Natural killer cell (primary cell): Measurements from ENCODE around the gene ABCC4. TPM values are rescaled to one million over a fixed set of nuclear protein-coding genes. Genes with fewer than 3 reads are reported as not detected.

Experiments
- ATAC-seq, 3 donors: fragments of 150-1000 bp in 2 of 3; fragments of 200-7000 bp in 1 of 3; cut with Tn5 transposase; 1 replicate in 1 of 3; 2 replicates in 2 of 3; pipeline ENCODE4 v1.10.0; 2021; ENCODE audit warnings: mild to moderate bottlenecking in 2 of 3, moderate library complexity in 2 of 3
- DNase-seq, 2 donors: peaks; one replicate each; pipeline versions ENCODE4 v3.0.0 to v3.0.0-alpha.2; 2013 to 2021; ENCODE audit warnings: mixed read lengths in 1 of 2
- H3K27ac ChIP-seq: one replicate; pipeline ENCODE4 v1.5.1; 2013; ENCODE audit warnings: mild to moderate bottlenecking, low read length
- H3K27me3 ChIP-seq: one replicate; pipeline ENCODE4 v1.6.1; 2013; ENCODE audit warnings: low read length; ENCODE audit not compliant: control insufficient read depth, insufficient read depth
- H3K36me3 ChIP-seq: one replicate; pipeline ENCODE4 v1.6.1; 2013; ENCODE audit warnings: low read length; ENCODE audit not compliant: control insufficient read depth, insufficient read depth
- H3K4me1 ChIP-seq: one replicate; pipeline ENCODE4 v1.6.1; 2013; ENCODE audit warnings: low read length; ENCODE audit not compliant: control insufficient read depth, insufficient read depth
- H3K4me3 ChIP-seq: one replicate; pipeline ENCODE4 v1.5.1; 2013; ENCODE audit warnings: low read length
- H3K9me3 ChIP-seq: one replicate; pipeline ENCODE4 v1.6.1; 2013; ENCODE audit warnings: low read length; ENCODE audit not compliant: control insufficient read depth, insufficient read depth
- H3K27ac Mint-ChIP-seq, 2 donors: one replicate each; pipeline ENCODE4 v1.8.0; 2022; ENCODE audit warnings: mild to moderate bottlenecking in 2 of 2, mixed read lengths in 2 of 2, moderate library complexity in 1 of 2
- H3K27me3 Mint-ChIP-seq, 2 donors: one replicate each; pipeline ENCODE4 v1.8.0; 2022; ENCODE audit warnings: low read depth in 2 of 2, mixed read lengths in 2 of 2
- H3K36me3 Mint-ChIP-seq: one replicate; pipeline ENCODE4 v1.8.0; 2022; ENCODE audit warnings: mixed read lengths
- H3K4me1 Mint-ChIP-seq, 2 donors: one replicate each; pipeline ENCODE4 v1.8.0; 2022; ENCODE audit warnings: mixed read lengths in 2 of 2
- H3K4me3 Mint-ChIP-seq: one replicate; pipeline ENCODE4 v1.8.0; 2022; ENCODE audit warnings: mild to moderate bottlenecking, moderate library complexity, mixed read lengths
- H3K9me3 Mint-ChIP-seq, 2 donors: one replicate each; pipeline ENCODE4 v1.8.0; 2022; ENCODE audit warnings: mixed read lengths in 2 of 2
- CTCF ChIP-seq: fragments of 200-600 bp; IDR thresholded peaks from one replicate; pipeline ENCODE4 v1.8.0; 2022; ENCODE audit warnings: antibody characterized with exemption
- WGBS: methylation state at CpG from one replicate; pipeline ENCODE4 v1.1.7; 2013; ENCODE audit warnings: missing lambda C conversion rate; ENCODE audit not compliant: insufficient coverage; 5-methylcytosine and 5-hydroxymethylcytosine counted together
- intact Hi-C: fragments of 100-400 bp; cut with micrococcal nuclease; formaldehyde crosslinking; loops from one replicate; pipeline ENCODE4 v1.14.2; 2022
- total RNA-seq, 4 donors: library from RNA; stranded (reverse); fragments of 120-200 nt in 1 of 4; gene quantifications; one replicate each; pipeline versions ENCODE4 v1.2.3 to v1.2.4, GENCODE V29; 2013 to 2022

Gene ABCC4
- total RNA-seq, 3 donors from 2014 or later (not counting 1 experiment from before 2014, with no cell fraction given), result 4.8 to 10.3 (median 6.5) TPM

- Mint-ChIP-seq H3K27me3 (no peaks in the 10 kb centered on the region), H3K36me3 (no peaks in the 10 kb centered on the region), H3K27ac (no peak overlapping the region), H3K9me3 (peaks cover 0 to 2% of the 10 kb centered on the region in 2 donors), H3K4me3 (no peak overlapping the region), H3K4me1 (no peaks in the 10 kb centered on the region)
- ATAC-seq (no peak), DNase-seq (no peak)
- H3K27ac ChIP-seq, result no peak overlapping the region
- WGBS, result 89% methylated on average over 3 of the region's 3 CpGs
- no peak for TF ChIP-seq CTCF
- H3K36me3 ChIP-seq, result no peaks in the 10 kb centered on the region
- no peak overlapping the region for H3K4me3 ChIP-seq
- intact Hi-C loops, result no loop called here
- H3K4me1 ChIP-seq, result no peaks in the 10 kb centered on the region
- no peaks in the 10 kb centered on the region for H3K27me3 ChIP-seq
- H3K9me3 ChIP-seq, result peaks cover 2% of the 10 kb centered on the region
Observed at GRCh38 chr13:95261956-95262355, 39.3 kb downstream of the ABCC4 start.

- 91% methylated on average over 5 of the region's 7 CpGs for WGBS
- H3K4me1 Mint-ChIP-seq, result no peaks in the 10 kb centered on the region
- no peak for TF ChIP-seq CTCF
- ATAC-seq (no peak), DNase-seq (no peak)
- intact Hi-C loops, result no loop called here
- H3K9me3 Mint-ChIP-seq, result no peaks in the 10 kb centered on the region
- H3K36me3 Mint-ChIP-seq, result no peaks in the 10 kb centered on the region
- Histone ChIP-seq H3K9me3 (no peaks in the 10 kb centered on the region), H3K36me3 (no peaks in the 10 kb centered on the region), H3K27ac (no peak overlapping the region), H3K4me1 (no peaks in the 10 kb centered on the region), H3K4me3 (no peak overlapping the region), H3K27me3 (no peaks in the 10 kb centered on the region)
- no peaks in the 10 kb centered on the region for H3K27me3 Mint-ChIP-seq
- no peak overlapping the region for H3K4me3 Mint-ChIP-seq
- H3K27ac Mint-ChIP-seq, result no peak overlapping the region
Observed at GRCh38 chr13:95260031-95260525, 41.2 kb downstream of the ABCC4 start.

GRCh38 chr13:95258619-95259194 is 42.5 kb downstream of the ABCC4 start:
- ATAC-seq (no peak), DNase-seq (no peak)
- no peak overlapping the region for H3K4me3 Mint-ChIP-seq
- WGBS, result 97% methylated on average over 9 of the region's 9 CpGs
- no peaks in the 10 kb centered on the region for H3K27me3 Mint-ChIP-seq
- no peaks in the 10 kb centered on the region for H3K36me3 ChIP-seq
- TF ChIP-seq CTCF, result no peak
- no peak overlapping the region for H3K27ac Mint-ChIP-seq
- no peaks in the 10 kb centered on the region for H3K36me3 Mint-ChIP-seq
- H3K27me3 ChIP-seq, result no peaks in the 10 kb centered on the region
- no peak overlapping the region for H3K4me3 ChIP-seq
- no peaks in the 10 kb centered on the region for H3K4me1 ChIP-seq
- H3K4me1 Mint-ChIP-seq, result no peaks in the 10 kb centered on the region
- intact Hi-C loops, result no loop called here
- H3K9me3 ChIP-seq, result no peaks in the 10 kb centered on the region
- no peak overlapping the region for H3K27ac ChIP-seq
- no peaks in the 10 kb centered on the region for H3K9me3 Mint-ChIP-seq

- 95% methylated on average over 5 of the region's 5 CpGs for WGBS
- intact Hi-C loops, result no loop called here
- no peak overlapping the region for H3K27ac Mint-ChIP-seq
Observed at GRCh38 chr13:95258098-95258497, 43.2 kb downstream of the ABCC4 start.

More at GRCh38 chr13:95258098-95258497, 43.2 kb downstream of the ABCC4 start:
- Histone ChIP-seq H3K27ac (no peak overlapping the region), H3K27me3 (no peaks in the 10 kb centered on the region), H3K36me3 (no peaks in the 10 kb centered on the region), H3K9me3 (no peaks in the 10 kb centered on the region), H3K4me3 (no peak overlapping the region), H3K4me1 (no peaks in the 10 kb centered on the region)
- Mint-ChIP-seq H3K4me1 (no peaks in the 10 kb centered on the region), H3K27me3 (no peaks in the 10 kb centered on the region), H3K9me3 (no peaks in the 10 kb centered on the region), H3K4me3 (no peak overlapping the region), H3K36me3 (no peaks in the 10 kb centered on the region)
- ATAC-seq, result no peak
- DNase-seq, result no peak
- no peak for TF ChIP-seq CTCF
